Thymus (tissue), 11 donors: ENCODE measurements around the gene HS6ST3. TPM values are rescaled to one million over a fixed set of nuclear protein-coding genes. Genes with fewer than 3 reads are reported as not detected.

Experiments used
- DNase-seq, 9 donors: peaks; one replicate each; pipeline ENCODE4 v3.0.0-alpha.2; 2013; ENCODE audit warnings: low spot score in 9 of 9, low read depth in 6 of 9, missing footprints in 1 of 9
- H3K27ac ChIP-seq, 2 donors: one replicate each; pipeline ENCODE4 v1.5.1; 2013; ENCODE audit warnings: control low read depth in 1 of 2, low read depth in 1 of 2, low read length in 1 of 2, mild to moderate bottlenecking in 1 of 2, moderate library complexity in 1 of 2
- H3K27me3 ChIP-seq, 2 donors: one replicate each; pipeline ENCODE4 v1.5.1; 2013; ENCODE audit warnings: low read length in 1 of 2; ENCODE audit not compliant: control insufficient read depth in 2 of 2, insufficient read depth in 1 of 2
- H3K36me3 ChIP-seq, 2 donors: one replicate each; pipeline ENCODE4 v1.5.1; 2013; ENCODE audit warnings: low read length in 1 of 2, mild to moderate bottlenecking in 1 of 2, moderate library complexity in 1 of 2; ENCODE audit not compliant: control insufficient read depth in 2 of 2, insufficient read depth in 2 of 2
- H3K4me1 ChIP-seq, 2 donors: one replicate each; pipeline ENCODE4 v1.5.1; 2013; ENCODE audit warnings: low read length in 2 of 2; ENCODE audit not compliant: control insufficient read depth in 2 of 2, insufficient read depth in 2 of 2
- H3K4me3 ChIP-seq, 2 donors: one replicate each; pipeline ENCODE4 v1.5.1; 2013; ENCODE audit warnings: low read length in 2 of 2, control low read depth in 1 of 2, mild to moderate bottlenecking in 1 of 2
- H3K9me3 ChIP-seq, 2 donors: one replicate each; pipeline ENCODE4 v1.5.1; 2013; ENCODE audit warnings: low read length in 1 of 2, mild to moderate bottlenecking in 1 of 2; ENCODE audit not compliant: control insufficient read depth in 2 of 2, insufficient read depth in 1 of 2
- WGBS: extraction: QIAGEN DNeasy Blood & Tissue Kit; methylation state at CpG from one replicate; pipeline ENCODE4 v1.1.7; 2013; 5-methylcytosine and 5-hydroxymethylcytosine counted together
- polyA plus RNA-seq: library from polyadenylated mRNA; stranded (reverse); fragments of 200-250 nt; gene quantifications from one replicate; pipeline ENCODE4 v1.2.3, GENCODE V29; 2013
- total RNA-seq: library from RNA; stranded (reverse); fragments of 120-200 nt; gene quantifications from one replicate; pipeline ENCODE4 v1.2.4, GENCODE V29; 2013
- donor health status: healthy.

HS6ST3 gene
- total and polyA plus RNA-seq, 2 donors = 0.05 to 0.07 TPM

DNA sequence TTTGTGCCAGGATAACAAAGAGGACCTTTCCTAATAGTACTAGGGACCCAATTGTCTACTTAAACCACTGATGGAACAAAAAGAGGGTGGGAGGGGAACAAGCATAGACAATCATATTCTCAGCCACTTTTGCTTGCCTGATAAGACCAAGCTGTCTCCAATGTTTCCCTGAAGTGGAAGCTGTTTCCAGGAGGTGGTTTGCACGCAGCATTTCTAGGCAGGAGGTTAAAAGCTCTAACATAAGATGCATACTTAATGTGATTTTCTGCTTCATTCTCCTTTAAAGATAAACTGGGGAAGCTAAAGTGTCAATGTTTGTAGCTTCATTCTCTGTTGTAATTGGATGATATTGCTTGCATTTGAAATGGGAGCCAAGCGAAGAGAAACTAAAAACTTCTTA, 442.9 kb downstream of the HS6ST3 start:
- WGBS = 93% methylated on average over 2 of the region's 2 CpGs
- H3K4me1 ChIP-seq = no peaks in the 10 kb centered on the region
- no peak overlapping the region for H3K27ac ChIP-seq
- no peak overlapping the region for H3K4me3 ChIP-seq
- no peaks in the 10 kb centered on the region for H3K36me3 ChIP-seq
- no peak for DNase-seq
- H3K27me3 ChIP-seq = no peaks in the 10 kb centered on the region
- no peaks in the 10 kb centered on the region for H3K9me3 ChIP-seq

DNA sequence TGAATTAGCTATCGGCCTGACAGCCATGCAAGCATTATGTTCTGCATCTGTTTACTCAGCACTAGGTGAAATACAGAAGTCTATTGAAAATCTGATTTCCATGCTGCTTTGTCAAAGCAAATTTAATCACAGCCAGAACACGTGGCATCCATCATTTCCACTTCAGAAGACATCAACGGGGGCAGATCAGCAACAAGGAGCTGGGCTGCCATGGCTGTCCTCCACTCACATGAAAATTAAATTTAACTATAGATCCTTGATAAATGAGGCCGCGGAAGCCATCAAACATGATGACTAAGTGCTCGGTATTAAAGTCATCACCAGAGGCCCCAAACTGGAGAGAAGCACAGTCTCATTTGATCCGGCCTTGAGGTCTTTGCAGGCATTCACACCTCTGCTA, 443.5 kb downstream of the HS6ST3 start:
- whole genome bisulfite sequencing = 86% methylated on average over 7 of the region's 7 CpGs
- Histone ChIP-seq H3K4me3 (no peak overlapping the region), H3K27me3 (no peaks in the 10 kb centered on the region), H3K27ac (no peak overlapping the region), H3K9me3 (no peaks in the 10 kb centered on the region), H3K36me3 (no peaks in the 10 kb centered on the region), H3K4me1 (no peaks in the 10 kb centered on the region)
- DNase-seq = no peak

DNA sequence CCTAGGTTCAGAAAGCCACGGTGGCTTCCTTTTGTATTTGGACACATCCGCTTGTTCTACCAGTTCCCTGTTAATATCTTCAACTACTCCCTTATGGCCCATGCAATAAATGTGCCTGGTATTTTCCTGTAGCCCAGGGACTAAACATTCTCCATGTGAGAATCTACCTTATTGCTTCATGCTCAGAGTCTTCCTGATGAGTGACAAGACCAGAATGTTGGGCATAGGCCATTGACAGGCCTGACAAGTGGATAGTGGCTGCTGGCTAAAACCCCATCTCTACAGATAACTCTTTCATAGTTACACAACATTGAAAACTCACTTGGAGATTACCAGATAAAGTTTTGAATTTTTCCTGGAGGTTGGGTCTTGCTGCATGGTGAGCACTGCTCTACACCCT, 449.9 kb downstream of the HS6ST3 start:
- DNase-seq = no peak
- H3K27ac ChIP-seq = no peak overlapping the region
- H3K27me3 ChIP-seq = no peaks in the 10 kb centered on the region
- no peaks in the 10 kb centered on the region for H3K4me1 ChIP-seq
- 92% methylated on average over 2 of the region's 2 CpGs for whole genome bisulfite sequencing
- H3K4me3 ChIP-seq = no peak overlapping the region
- no peaks in the 10 kb centered on the region for H3K36me3 ChIP-seq
- H3K9me3 ChIP-seq = peaks cover 0 to 5% of the 10 kb centered on the region in 2 donors

GRCh38 chr13:96540670-96541069, 450.8 kb downstream of the HS6ST3 start:
- Histone ChIP-seq H3K4me1 (no peaks in the 10 kb centered on the region), H3K27ac (no peak overlapping the region), H3K9me3 (peaks cover 0 to 5% of the 10 kb centered on the region in 2 donors), H3K27me3 (no peaks in the 10 kb centered on the region), H3K36me3 (no peaks in the 10 kb centered on the region), H3K4me3 (no peak overlapping the region)
- no peak for DNase-seq
- 96% methylated on average over 3 of the region's 3 CpGs for WGBS

- Histone ChIP-seq H3K4me3 (no peak overlapping the region), H3K27ac (no peak overlapping the region), H3K36me3 (no peaks in the 10 kb centered on the region), H3K4me1 (no peaks in the 10 kb centered on the region), H3K27me3 (no peaks in the 10 kb centered on the region), H3K9me3 (peaks cover 0 to 5% of the 10 kb centered on the region in 2 donors)
- DNase-seq = no peak
- 88% methylated on average over 2 of the region's 2 CpGs for WGBS
Measured at GRCh38 chr13:96542986-96543385, 453.1 kb downstream of the HS6ST3 start.

DNA sequence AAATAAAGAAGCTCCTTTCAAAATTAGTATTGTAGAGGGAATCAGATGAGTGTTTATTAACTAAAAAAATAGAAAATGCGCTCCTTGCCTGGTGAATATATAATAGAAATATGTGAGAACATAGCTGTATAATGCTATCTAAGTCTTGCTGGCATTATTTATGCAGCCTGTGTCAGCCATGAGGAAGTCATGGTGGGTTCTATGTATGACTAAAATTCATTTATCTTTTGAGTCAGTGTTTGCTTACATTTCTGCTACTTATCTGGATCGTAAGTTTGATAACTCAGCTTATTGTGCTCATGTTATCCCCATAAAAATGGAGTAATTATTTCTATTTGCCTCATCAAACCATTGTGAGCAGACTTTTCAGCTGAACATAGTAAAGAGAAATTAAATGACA, 455.1 kb downstream of the HS6ST3 start:
- Histone ChIP-seq H3K27ac (no peak overlapping the region), H3K4me3 (no peak overlapping the region), H3K27me3 (no peaks in the 10 kb centered on the region), H3K9me3 (peaks cover 0 to 5% of the 10 kb centered on the region in 2 donors), H3K36me3 (no peaks in the 10 kb centered on the region), H3K4me1 (no peaks in the 10 kb centered on the region)
- DNase-seq = no peak
- 86% methylated on average over 2 of the region's 2 CpGs for WGBS

DNA sequence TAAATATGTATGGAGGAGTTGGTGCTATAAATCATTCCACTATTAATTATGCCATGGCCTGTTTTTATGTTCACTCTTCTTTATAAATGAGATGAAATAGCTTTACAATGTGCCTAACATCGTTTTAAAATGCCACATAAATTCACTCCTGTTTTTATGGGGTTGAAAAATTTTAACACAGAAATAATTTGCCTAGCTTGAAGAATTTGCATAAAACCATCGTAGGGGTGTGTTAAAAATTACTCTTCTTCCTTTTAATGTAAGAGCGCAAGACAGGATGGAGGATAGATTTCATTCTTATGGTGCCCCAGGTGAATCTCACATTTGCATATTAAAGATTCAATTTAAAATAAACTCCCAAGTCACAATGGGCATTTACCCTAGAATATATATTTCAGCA, 456.6 kb downstream of the HS6ST3 start:
- H3K27me3 ChIP-seq = no peaks in the 10 kb centered on the region
- no peak for DNase-seq
- H3K4me1 ChIP-seq = no peaks in the 10 kb centered on the region
- WGBS = 88% methylated on average over 3 of the region's 3 CpGs
- H3K9me3 ChIP-seq = no peaks in the 10 kb centered on the region
- H3K27ac ChIP-seq = no peak overlapping the region
- no peak overlapping the region for H3K4me3 ChIP-seq
- no peaks in the 10 kb centered on the region for H3K36me3 ChIP-seq

DNA sequence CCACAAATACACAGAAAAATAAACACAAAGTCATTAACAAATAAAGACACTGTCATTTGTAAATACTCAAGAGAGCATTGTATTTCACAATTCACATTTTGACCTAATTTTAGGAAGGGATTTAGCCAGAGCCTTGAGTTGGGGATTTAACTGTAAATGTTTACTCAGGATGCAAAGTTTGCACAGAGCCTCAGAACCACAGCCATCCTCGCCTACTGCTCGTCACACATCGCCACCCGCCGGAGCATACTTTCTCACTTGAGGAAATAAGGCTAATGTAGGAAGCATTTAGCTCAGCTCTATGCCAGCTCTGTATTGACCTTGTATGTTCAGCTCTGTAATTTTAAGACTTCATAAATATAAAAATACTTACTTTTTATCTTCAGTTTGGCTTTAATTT, 461.6 kb downstream of the HS6ST3 start:
- H3K27ac ChIP-seq = no peak overlapping the region
- no peak overlapping the region for H3K4me3 ChIP-seq
- no peaks in the 10 kb centered on the region for H3K4me1 ChIP-seq
- H3K36me3 ChIP-seq = no peaks in the 10 kb centered on the region
- no peak for DNase-seq
- H3K27me3 ChIP-seq = no peaks in the 10 kb centered on the region
- 68% methylated on average over 5 of the region's 5 CpGs for WGBS
- peaks cover 0 to 1% of the 10 kb centered on the region in 2 donors for H3K9me3 ChIP-seq

DNA sequence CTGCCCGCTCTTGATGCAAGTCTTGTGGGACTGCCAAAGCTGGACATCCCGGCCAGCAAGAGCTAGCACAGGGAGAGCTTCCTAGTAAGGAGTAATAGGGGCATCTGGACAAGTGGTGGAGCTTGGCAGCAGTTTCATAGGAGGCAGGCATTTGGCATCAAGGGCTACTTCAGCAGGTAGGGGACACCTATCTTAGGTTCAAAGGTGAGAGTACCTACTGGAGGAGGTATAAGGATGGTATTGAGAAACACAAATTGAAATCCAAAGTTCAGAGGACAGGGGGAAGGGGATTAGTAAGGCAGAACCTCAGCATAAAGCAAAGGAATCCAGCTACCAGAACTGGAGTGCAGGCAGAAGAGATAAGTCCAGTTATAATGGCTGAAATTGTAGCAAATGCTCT, 462.7 kb downstream of the HS6ST3 start:
- peaks cover 0 to 1% of the 10 kb centered on the region in 2 donors for H3K9me3 ChIP-seq
- WGBS = 92% methylated on average over 2 of the region's 2 CpGs
- no peak for DNase-seq

GRCh38 chr13:96553796-96554195, 463.9 kb downstream of the HS6ST3 start:
- H3K27ac ChIP-seq = no peak overlapping the region
- H3K4me1 ChIP-seq = no peaks in the 10 kb centered on the region
- WGBS = 97% methylated on average over 7 of the region's 7 CpGs
- H3K27me3 ChIP-seq = no peaks in the 10 kb centered on the region
- peaks cover 0 to 1% of the 10 kb centered on the region in 2 donors for H3K9me3 ChIP-seq
- no peak for DNase-seq
- H3K36me3 ChIP-seq = no peaks in the 10 kb centered on the region
- no peak overlapping the region for H3K4me3 ChIP-seq

More for the DNA sequence above, 462.7 kb downstream of the HS6ST3 start:
- no peak overlapping the region for H3K27ac ChIP-seq
- H3K36me3 ChIP-seq = no peaks in the 10 kb centered on the region
- no peak overlapping the region for H3K4me3 ChIP-seq
- no peaks in the 10 kb centered on the region for H3K4me1 ChIP-seq
- no peaks in the 10 kb centered on the region for H3K27me3 ChIP-seq
